H9 (cell line): ENCODE results near the gene MAPKAP1. TPM values are rescaled to one million over a fixed set of nuclear protein-coding genes. Genes with fewer than 3 reads are reported as not detected.

ENCODE experiments used
- DNase-seq: peaks from one replicate; pipeline ENCODE4 v3.0.0-alpha.2; 2017
- H2AFZ ChIP-seq: one replicate; pipeline ENCODE4 v1.6.1; 2013; ENCODE audit warnings: mild to moderate bottlenecking, low read length, control low read depth, moderate library complexity
- H2AK5ac ChIP-seq: 2 replicates; pipeline ENCODE4 v1.6.1; 2013; ENCODE audit warnings: low read length, control low read depth, mixed read lengths; ENCODE audit not compliant: insufficient read length
- H2BK120ac ChIP-seq: one replicate; pipeline ENCODE4 v1.6.1; 2013; ENCODE audit warnings: low read depth, mild to moderate bottlenecking, low read length, control low read depth, inconsistent platforms; ENCODE audit not compliant: poor library complexity, severe bottlenecking
- H2BK12ac ChIP-seq: 2 replicates; pipeline ENCODE4 v1.6.1; 2013; ENCODE audit warnings: low read length, control low read depth, mixed read lengths, low read depth; ENCODE audit not compliant: insufficient read length
- H2BK15ac ChIP-seq: 2 replicates; pipeline ENCODE4 v1.6.1; 2013; ENCODE audit warnings: low read depth, low read length, control low read depth
- H2BK20ac ChIP-seq: one replicate; pipeline ENCODE4 v1.6.1; 2013; ENCODE audit warnings: low read depth, mild to moderate bottlenecking, low read length, control low read depth, inconsistent platforms; ENCODE audit not compliant: poor library complexity, severe bottlenecking
- H2BK5ac ChIP-seq: 2 replicates; pipeline ENCODE4 v1.6.1; 2013; ENCODE audit warnings: low read length, control low read depth, mixed read lengths; ENCODE audit not compliant: insufficient read length
- H3K14ac ChIP-seq: 2 replicates; pipeline ENCODE4 v1.6.1; 2013; ENCODE audit warnings: low read length, control low read depth; ENCODE audit not compliant: insufficient read depth
- H3K18ac ChIP-seq: 2 replicates; pipeline ENCODE4 v1.6.1; 2013; ENCODE audit warnings: low read depth, mild to moderate bottlenecking, mixed read lengths, low read length, control low read depth; ENCODE audit not compliant: insufficient read length
- H3K23ac ChIP-seq: 2 replicates; pipeline ENCODE4 v1.6.1; 2013; ENCODE audit warnings: low read length, control low read depth, mixed read lengths, low read depth; ENCODE audit not compliant: insufficient read length
- H3K23me2 ChIP-seq: 2 replicates; pipeline ENCODE4 v1.6.1; 2013; ENCODE audit warnings: low read depth, mild to moderate bottlenecking, mixed read lengths, low read length, control low read depth; ENCODE audit not compliant: insufficient read length, poor library complexity, severe bottlenecking
- H3K27ac ChIP-seq: 2 replicates; pipeline ENCODE4 v1.5.1; 2013; ENCODE audit warnings: low read length, control low read depth, mixed read lengths, low read depth; ENCODE audit not compliant: insufficient read length
- H3K27me3 ChIP-seq: 2 replicates; pipeline ENCODE4 v1.6.1; 2013; ENCODE audit warnings: low read length, control low read depth, inconsistent platforms; ENCODE audit not compliant: insufficient read depth
- H3K4ac ChIP-seq: 2 replicates; pipeline ENCODE4 v1.6.1; 2013; ENCODE audit warnings: low read depth, mild to moderate bottlenecking, control low read depth, inconsistent platforms, low read length, moderate library complexity
- H3K4me1 ChIP-seq: 2 replicates; pipeline ENCODE4 v1.6.1; 2013; ENCODE audit warnings: low read length, control low read depth, inconsistent platforms; ENCODE audit not compliant: insufficient read depth
- H3K4me2 ChIP-seq: 2 replicates; pipeline ENCODE4 v1.6.1; 2013; ENCODE audit warnings: low read length, control low read depth, mixed read lengths; ENCODE audit not compliant: insufficient read length, insufficient read depth
- H3K56ac ChIP-seq: 2 replicates; pipeline ENCODE4 v1.6.1; 2013; ENCODE audit warnings: low read depth, mild to moderate bottlenecking, mixed read lengths, low read length, control low read depth; ENCODE audit not compliant: insufficient read length
- H3K79me1 ChIP-seq: 2 replicates; pipeline ENCODE4 v1.6.1; 2013; ENCODE audit warnings: low read depth, mild to moderate bottlenecking, moderate library complexity, low read length, control low read depth, inconsistent platforms; ENCODE audit not compliant: insufficient read depth, poor library complexity, severe bottlenecking
- H3K79me2 ChIP-seq: 2 replicates; pipeline ENCODE4 v1.6.1; 2013; ENCODE audit warnings: low read length, control low read depth, inconsistent platforms; ENCODE audit not compliant: insufficient read depth
- H3K9ac ChIP-seq: 2 replicates; pipeline ENCODE4 v1.6.1; 2013; ENCODE audit warnings: low read length, control low read depth, mixed read lengths; ENCODE audit not compliant: insufficient read length; ENCODE audit errors: extremely low read depth
- H3K9me3 ChIP-seq: one replicate; pipeline ENCODE4 v1.6.1; 2013; ENCODE audit warnings: low read depth, low read length, inconsistent platforms; ENCODE audit not compliant: control insufficient read depth
- H3T11ph ChIP-seq: one replicate; pipeline ENCODE4 v1.6.1; 2013; ENCODE audit warnings: mild to moderate bottlenecking, low read length, control low read depth, inconsistent platforms
- H4K20me1 ChIP-seq: one replicate; pipeline ENCODE4 v1.6.1; 2013; ENCODE audit not compliant: control insufficient read depth, insufficient read length, insufficient read depth
- H4K5ac ChIP-seq: 2 replicates; pipeline ENCODE4 v1.6.1; 2013; ENCODE audit warnings: low read depth, mild to moderate bottlenecking, mixed read lengths, low read length, control low read depth; ENCODE audit not compliant: insufficient read length
- H4K8ac ChIP-seq: replicated peaks from 2 replicates; pipeline ENCODE4 v1.6.1; 2013; ENCODE audit warnings: low read length, control low read depth, mixed read lengths, low read depth; ENCODE audit not compliant: insufficient read length
- H4K91ac ChIP-seq: 2 replicates; pipeline ENCODE4 v1.6.1; 2013; ENCODE audit warnings: low read depth, mild to moderate bottlenecking, moderate library complexity, mixed read lengths, low read length, control low read depth; ENCODE audit not compliant: insufficient read length
- H3K27ac Mint-ChIP-seq, 3 experiments: 2 replicates in 2 of 3; 3 replicates in 1 of 3; pipeline ENCODE4 v1.8.0; 2020 to 2021; ENCODE audit warnings: mixed read lengths in 3 of 3, mild to moderate bottlenecking in 1 of 3, moderate library complexity in 1 of 3
- H3K27me3 Mint-ChIP-seq: 2 replicates; pipeline ENCODE4 v1.8.0; 2021; ENCODE audit warnings: low read depth, mild to moderate bottlenecking, moderate library complexity, mixed read lengths
- H3K36me3 Mint-ChIP-seq, 3 experiments: 2 replicates in 2 of 3; 3 replicates in 1 of 3; pipeline ENCODE4 v1.8.0; 2020 to 2021; ENCODE audit warnings: low read depth in 3 of 3, mixed read lengths in 3 of 3; ENCODE audit not compliant: insufficient read depth in 1 of 3
- H3K4me1 Mint-ChIP-seq, 2 experiments: 2 replicates each; pipeline ENCODE4 v1.8.0; 2020; ENCODE audit warnings: mixed read lengths in 2 of 2
- H3K4me3 Mint-ChIP-seq, 2 experiments: 2 replicates in 1 of 2; 3 replicates in 1 of 2; pipeline ENCODE4 v1.8.0; 2020 to 2021; ENCODE audit warnings: mild to moderate bottlenecking in 2 of 2, mixed read lengths in 2 of 2, moderate library complexity in 1 of 2
- H3K9me3 Mint-ChIP-seq, 2 experiments: 2 replicates in 1 of 2; 3 replicates in 1 of 2; pipeline ENCODE4 v1.8.0; 2020; ENCODE audit warnings: mild to moderate bottlenecking in 2 of 2, mixed read lengths in 2 of 2, moderate library complexity in 1 of 2
- WGBS: extraction: QIAGEN DNeasy Blood & Tissue Kit; methylation state at CpG from one replicate; pipeline ENCODE4 v1.1.7; 2013; ENCODE audit warnings: missing lambda C conversion rate, low lambda C conversion rate, mixed read lengths; ENCODE audit not compliant: insufficient read length; ENCODE audit errors: extremely low coverage; 5-methylcytosine and 5-hydroxymethylcytosine counted together
- total RNA-seq: library from RNA; stranded (reverse); gene quantifications from 2 replicates; pipeline ENCODE4 v1.2.1, GENCODE V29; 2021
- TF ChIP-seq, protein P1 (sequence below): fragments of 200-600 bp; sonication (generic); conservative IDR thresholded peaks from 3 replicates; pipeline ENCODE4 v1.8.0; 2021; ENCODE audit warnings: antibody characterized with exemption, mild to moderate bottlenecking

MAPKAP1 gene
- total RNA-seq, 1 experiment from 2014 or later = 97.0 TPM

DNA sequence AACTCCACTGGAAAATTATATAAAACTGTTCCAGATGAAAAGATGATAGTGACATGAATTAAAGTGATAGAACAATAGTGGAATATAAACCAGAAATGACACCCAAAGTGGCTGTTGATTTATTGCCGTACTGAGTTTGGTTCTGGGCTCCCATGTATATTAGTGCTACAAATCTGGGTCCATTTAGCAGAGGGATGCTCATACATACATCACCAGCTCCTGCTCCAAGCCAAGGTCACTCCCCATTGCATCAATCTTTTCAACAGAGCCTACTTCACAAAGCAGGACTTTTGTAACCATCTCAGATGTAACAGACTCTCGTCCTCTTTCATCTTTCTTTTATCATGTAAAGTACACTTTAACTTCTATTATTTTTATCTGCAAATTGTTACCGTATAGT, 236.8 kb downstream of the MAPKAP1 start:
- H3K4me1 Mint-ChIP-seq = peaks cover 16 to 17% of the 10 kb centered on the region in 2 experiments
- peaks cover 0 to 3% (median 0%) of the 10 kb centered on the region in 3 experiments; a peak in 1 of 7 replicates for H3K36me3 Mint-ChIP-seq
- peaks cover 2% of the 10 kb centered on the region for H3K79me1 ChIP-seq
- no peak overlapping the region for H3K14ac ChIP-seq
- TF ChIP-seq, protein P1, sequence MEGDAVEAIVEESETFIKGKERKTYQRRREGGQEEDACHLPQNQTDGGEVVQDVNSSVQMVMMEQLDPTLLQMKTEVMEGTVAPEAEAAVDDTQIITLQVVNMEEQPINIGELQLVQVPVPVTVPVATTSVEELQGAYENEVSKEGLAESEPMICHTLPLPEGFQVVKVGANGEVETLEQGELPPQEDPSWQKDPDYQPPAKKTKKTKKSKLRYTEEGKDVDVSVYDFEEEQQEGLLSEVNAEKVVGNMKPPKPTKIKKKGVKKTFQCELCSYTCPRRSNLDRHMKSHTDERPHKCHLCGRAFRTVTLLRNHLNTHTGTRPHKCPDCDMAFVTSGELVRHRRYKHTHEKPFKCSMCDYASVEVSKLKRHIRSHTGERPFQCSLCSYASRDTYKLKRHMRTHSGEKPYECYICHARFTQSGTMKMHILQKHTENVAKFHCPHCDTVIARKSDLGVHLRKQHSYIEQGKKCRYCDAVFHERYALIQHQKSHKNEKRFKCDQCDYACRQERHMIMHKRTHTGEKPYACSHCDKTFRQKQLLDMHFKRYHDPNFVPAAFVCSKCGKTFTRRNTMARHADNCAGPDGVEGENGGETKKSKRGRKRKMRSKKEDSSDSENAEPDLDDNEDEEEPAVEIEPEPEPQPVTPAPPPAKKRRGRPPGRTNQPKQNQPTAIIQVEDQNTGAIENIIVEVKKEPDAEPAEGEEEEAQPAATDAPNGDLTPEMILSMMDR = no peak
- no peaks in the 10 kb centered on the region for H3K9me3 Mint-ChIP-seq
- H3K4ac ChIP-seq = no peak overlapping the region
- no peak overlapping the region for H2BK20ac ChIP-seq
- H3K27ac ChIP-seq = no peak overlapping the region
- no peak overlapping the region for H3K23ac ChIP-seq
- no peak overlapping the region for H3T11ph ChIP-seq
- H3K4me3 Mint-ChIP-seq = no peak overlapping the region
- no peak overlapping the region for H3K4me2 ChIP-seq
- DNase-seq = no peak
- WGBS = no CpG with 5 or more reads among the region's 3 CpGs
- no peak overlapping the region for H2BK120ac ChIP-seq
- no peak overlapping the region for H3K56ac ChIP-seq
- H3K79me2 ChIP-seq = no peaks in the 10 kb centered on the region
- H3K27me3 ChIP-seq = no peaks in the 10 kb centered on the region
- H2BK12ac ChIP-seq = no peak overlapping the region
- no peaks in the 10 kb centered on the region for H3K9me3 ChIP-seq
- no peak overlapping the region for H4K8ac ChIP-seq
- H3K9ac ChIP-seq = no peak overlapping the region
- H2AK5ac ChIP-seq = no peak overlapping the region
- no peaks in the 10 kb centered on the region for H3K23me2 ChIP-seq
- no peaks in the 10 kb centered on the region for H3K27me3 Mint-ChIP-seq
- no peak overlapping the region for H4K5ac ChIP-seq
- H3K27ac Mint-ChIP-seq = no peak overlapping the region
- H2BK15ac ChIP-seq = no peak overlapping the region
- H3K4me1 ChIP-seq = no peaks in the 10 kb centered on the region
- H2AFZ ChIP-seq = no peak overlapping the region
- H3K18ac ChIP-seq = no peak overlapping the region
- H2BK5ac ChIP-seq = no peak overlapping the region
- no peak overlapping the region for H4K91ac ChIP-seq
- H4K20me1 ChIP-seq = no peaks in the 10 kb centered on the region
